KMS-11 (cell line): Measurements from ENCODE around the gene CIAO3.

Experiments used
- H2AFZ ChIP-seq: fragments of 200-600 bp; sonication (generic); 2 replicates; pipeline ENCODE4 v1.6.1; 2016; ENCODE audit warnings: antibody characterized with exemption, mixed run types, low read depth
- H3K27ac ChIP-seq: fragments of 200-600 bp; sonication (generic); 2 replicates; pipeline ENCODE4 v1.6.1; 2016; ENCODE audit warnings: mild to moderate bottlenecking, mixed run types
- H3K27me3 ChIP-seq: fragments of 200-600 bp; sonication (generic); 2 replicates; pipeline ENCODE4 v1.6.1; 2017; ENCODE audit warnings: mild to moderate bottlenecking, low read depth, mixed run types, moderate library complexity; ENCODE audit not compliant: insufficient read depth
- H3K36me3 ChIP-seq: fragments of 200-600 bp; sonication (generic); 2 replicates; pipeline ENCODE4 v1.6.1; 2017; ENCODE audit warnings: mild to moderate bottlenecking, mixed run types; ENCODE audit not compliant: insufficient read depth
- H3K4me1 ChIP-seq: fragments of 200-600 bp; sonication (generic); 2 replicates; pipeline ENCODE4 v1.6.1; 2016; ENCODE audit warnings: mild to moderate bottlenecking, low read depth, mixed run types; ENCODE audit not compliant: poor library complexity, severe bottlenecking
- H3K4me2 ChIP-seq: fragments of 200-600 bp; sonication (generic); 2 replicates; pipeline ENCODE4 v1.7.0; 2016; ENCODE audit warnings: mild to moderate bottlenecking, mixed run types
- H3K4me3 ChIP-seq: fragments of 200-600 bp; sonication (generic); IDR thresholded peaks from 2 replicates; pipeline ENCODE4 v1.6.1; 2017; ENCODE audit warnings: low read depth, low read length, mixed read lengths; ENCODE audit not compliant: insufficient read depth
- H3K79me2 ChIP-seq: fragments of 200-600 bp; sonication (generic); 2 replicates; pipeline ENCODE4 v1.6.1; 2016; ENCODE audit warnings: low read depth, mixed run types; ENCODE audit not compliant: insufficient read depth
- H3K9ac ChIP-seq: fragments of 200-600 bp; sonication (generic); 2 replicates; pipeline ENCODE4 v1.6.1; 2016; ENCODE audit warnings: mild to moderate bottlenecking, mixed run types
- H4K20me1 ChIP-seq: fragments of 200-600 bp; sonication (generic); 2 replicates; pipeline ENCODE4 v1.6.1; 2016; ENCODE audit warnings: mild to moderate bottlenecking, mixed run types; ENCODE audit not compliant: insufficient read depth
- TF ChIP-seq, protein P1 (sequence below): fragments of 200-600 bp; sonication (generic); conservative IDR thresholded peaks from 2 replicates; pipeline ENCODE4 v1.6.1; 2017; ENCODE audit warnings: low read depth, mild to moderate bottlenecking, antibody characterized with exemption, low read length, moderate library complexity, mixed read lengths

Gene CIAO3

GRCh38 chr16:710500-711075 lies 30.2 kb downstream of the CIAO3 start:
- Histone ChIP-seq H3K9ac (no peak overlapping the region), H3K4me1 (peaks cover 27% of the 10 kb centered on the region), H3K4me3 (no peak overlapping the region), H3K36me3 (no peaks in the 10 kb centered on the region), H3K27me3 (peaks cover 84% of the 10 kb centered on the region), H3K4me2 (no peak overlapping the region), H2AFZ (no peak overlapping the region), H4K20me1 (no peaks in the 10 kb centered on the region), H3K79me2 (no peaks in the 10 kb centered on the region), H3K27ac (no peak overlapping the region)
- TF ChIP-seq, protein P1, sequence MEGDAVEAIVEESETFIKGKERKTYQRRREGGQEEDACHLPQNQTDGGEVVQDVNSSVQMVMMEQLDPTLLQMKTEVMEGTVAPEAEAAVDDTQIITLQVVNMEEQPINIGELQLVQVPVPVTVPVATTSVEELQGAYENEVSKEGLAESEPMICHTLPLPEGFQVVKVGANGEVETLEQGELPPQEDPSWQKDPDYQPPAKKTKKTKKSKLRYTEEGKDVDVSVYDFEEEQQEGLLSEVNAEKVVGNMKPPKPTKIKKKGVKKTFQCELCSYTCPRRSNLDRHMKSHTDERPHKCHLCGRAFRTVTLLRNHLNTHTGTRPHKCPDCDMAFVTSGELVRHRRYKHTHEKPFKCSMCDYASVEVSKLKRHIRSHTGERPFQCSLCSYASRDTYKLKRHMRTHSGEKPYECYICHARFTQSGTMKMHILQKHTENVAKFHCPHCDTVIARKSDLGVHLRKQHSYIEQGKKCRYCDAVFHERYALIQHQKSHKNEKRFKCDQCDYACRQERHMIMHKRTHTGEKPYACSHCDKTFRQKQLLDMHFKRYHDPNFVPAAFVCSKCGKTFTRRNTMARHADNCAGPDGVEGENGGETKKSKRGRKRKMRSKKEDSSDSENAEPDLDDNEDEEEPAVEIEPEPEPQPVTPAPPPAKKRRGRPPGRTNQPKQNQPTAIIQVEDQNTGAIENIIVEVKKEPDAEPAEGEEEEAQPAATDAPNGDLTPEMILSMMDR, result no peak

DNA sequence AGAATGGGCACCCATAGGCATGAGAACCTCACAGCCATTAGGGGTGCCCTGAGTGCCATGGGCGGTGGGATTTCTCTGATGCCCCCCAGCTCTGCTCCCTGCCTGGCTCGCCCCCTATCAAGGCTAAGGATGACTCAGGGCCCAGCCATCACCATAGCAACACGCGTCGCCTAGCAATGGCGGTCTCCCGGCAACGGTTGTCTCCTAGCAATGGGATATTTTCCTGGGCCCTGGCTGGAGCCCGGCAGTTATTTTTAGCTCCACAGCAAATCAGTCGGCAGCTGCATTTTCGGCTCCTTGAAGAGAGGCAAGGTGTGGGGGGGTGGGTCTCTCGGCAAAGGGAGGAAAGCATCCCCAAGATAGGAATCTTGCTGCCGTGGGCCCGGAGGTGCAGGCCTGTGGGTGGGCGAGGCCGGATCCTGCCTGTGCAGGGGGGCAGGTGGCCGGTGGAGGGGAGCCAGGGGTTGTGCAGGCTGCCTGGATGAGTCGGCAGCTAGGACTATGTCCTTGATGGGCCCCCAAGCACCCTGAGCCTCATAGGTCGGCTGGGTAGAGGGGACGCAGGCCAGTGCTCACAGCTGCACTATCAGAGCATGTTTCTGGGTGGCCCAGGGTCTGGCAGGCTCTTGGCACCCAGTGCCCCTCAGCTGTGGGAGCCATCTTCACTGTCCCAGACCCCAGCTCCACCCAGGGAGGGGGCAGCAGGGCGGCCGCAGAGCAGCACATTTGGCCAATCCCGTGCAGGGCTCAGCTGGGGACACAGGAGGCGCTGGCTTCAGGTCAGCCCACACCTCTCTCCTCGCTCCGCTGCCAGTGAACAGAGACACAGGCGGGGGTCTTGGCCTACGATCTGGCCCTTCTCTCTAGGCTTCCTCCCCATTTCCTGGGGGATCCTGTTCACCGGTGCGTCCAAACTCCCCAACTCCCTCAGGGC lies 31.0 kb downstream of the CIAO3 start:
- H3K27ac ChIP-seq, result no peak overlapping the region
- no peaks in the 10 kb centered on the region for H4K20me1 ChIP-seq
- H3K4me1 ChIP-seq, result peaks cover 27% of the 10 kb centered on the region
- H3K27me3 ChIP-seq, result peaks cover 87% of the 10 kb centered on the region
- H3K4me2 ChIP-seq, result no peak overlapping the region
- H3K79me2 ChIP-seq, result no peaks in the 10 kb centered on the region
- no peaks in the 10 kb centered on the region for H3K36me3 ChIP-seq
- no peak overlapping the region for H3K4me3 ChIP-seq
- no peak overlapping the region for H3K9ac ChIP-seq
- TF ChIP-seq, protein P1, result no peak
- H2AFZ ChIP-seq, result no peak overlapping the region

DNA sequence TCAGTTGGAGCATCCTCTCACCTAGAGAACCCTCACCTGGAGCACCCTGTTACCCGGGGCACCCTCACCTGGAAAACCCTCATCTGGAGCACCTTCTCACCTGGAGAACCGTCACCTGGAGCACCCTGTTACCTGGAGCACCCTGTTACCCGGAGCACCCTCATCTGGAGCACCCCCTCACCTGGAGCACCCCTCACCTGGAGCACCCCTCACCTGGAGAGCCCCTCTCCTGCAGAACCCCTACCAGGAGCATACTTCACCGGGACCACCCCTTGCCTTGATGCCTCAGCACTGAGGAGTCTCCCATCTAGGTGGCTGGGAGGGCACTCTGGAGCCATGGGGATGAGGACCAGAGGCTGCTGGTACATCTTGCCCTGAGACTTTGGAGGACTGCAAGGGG lies 31.8 kb downstream of the CIAO3 start:
- no peak overlapping the region for H3K4me2 ChIP-seq
- TF ChIP-seq, protein P1, result no peak
- H3K36me3 ChIP-seq, result no peaks in the 10 kb centered on the region
- H3K4me3 ChIP-seq, result no peak overlapping the region
- H3K79me2 ChIP-seq, result no peaks in the 10 kb centered on the region
- H4K20me1 ChIP-seq, result no peaks in the 10 kb centered on the region
- H2AFZ ChIP-seq, result no peak overlapping the region
- no peak overlapping the region for H3K9ac ChIP-seq
- H3K4me1 ChIP-seq, result peaks cover 21% of the 10 kb centered on the region
- H3K27ac ChIP-seq, result no peak overlapping the region
- peaks cover 88% of the 10 kb centered on the region for H3K27me3 ChIP-seq

DNA sequence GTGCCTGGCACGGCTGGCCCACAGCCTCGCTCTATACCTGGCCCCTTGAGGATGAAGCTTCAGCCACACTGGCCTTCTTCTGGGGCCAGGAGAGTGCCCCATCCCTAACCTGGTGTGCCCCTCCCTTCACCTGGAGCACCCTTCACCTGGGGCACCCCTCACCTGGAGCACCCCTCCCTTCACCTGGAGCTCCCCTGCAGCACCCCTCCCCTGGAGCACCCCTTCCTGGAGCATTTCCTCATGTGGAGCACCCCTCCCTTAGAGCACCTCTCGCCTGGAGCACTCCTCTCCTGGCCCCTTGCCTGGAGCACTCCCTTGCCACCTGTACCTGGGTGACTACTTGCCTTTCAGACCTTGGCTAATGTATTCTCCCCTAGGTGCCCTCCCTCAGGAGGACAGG lies 32.8 kb downstream of the CIAO3 start:
- no peak overlapping the region for H3K4me3 ChIP-seq
- H3K4me1 ChIP-seq, result peaks cover 21% of the 10 kb centered on the region
- no peaks in the 10 kb centered on the region for H3K79me2 ChIP-seq
- H3K4me2 ChIP-seq, result no peak overlapping the region
- no peak overlapping the region for H2AFZ ChIP-seq
- no peaks in the 10 kb centered on the region for H3K36me3 ChIP-seq
- H3K9ac ChIP-seq, result no peak overlapping the region
- TF ChIP-seq, protein P1, result no peak
- H4K20me1 ChIP-seq, result no peaks in the 10 kb centered on the region
- no peak overlapping the region for H3K27ac ChIP-seq
- H3K27me3 ChIP-seq, result peaks cover 88% of the 10 kb centered on the region
